HG03097 (cell line): Measurements from ENCODE around the gene UBTD1.

Experiments used
- ATAC-seq: cut with Tn5 transposase; IDR thresholded peaks from one replicate; pipeline ENCODE4 v1.9.1; 2021; ENCODE audit not compliant: unreplicated experiment, low FRiP score

Gene UBTD1

DNA sequence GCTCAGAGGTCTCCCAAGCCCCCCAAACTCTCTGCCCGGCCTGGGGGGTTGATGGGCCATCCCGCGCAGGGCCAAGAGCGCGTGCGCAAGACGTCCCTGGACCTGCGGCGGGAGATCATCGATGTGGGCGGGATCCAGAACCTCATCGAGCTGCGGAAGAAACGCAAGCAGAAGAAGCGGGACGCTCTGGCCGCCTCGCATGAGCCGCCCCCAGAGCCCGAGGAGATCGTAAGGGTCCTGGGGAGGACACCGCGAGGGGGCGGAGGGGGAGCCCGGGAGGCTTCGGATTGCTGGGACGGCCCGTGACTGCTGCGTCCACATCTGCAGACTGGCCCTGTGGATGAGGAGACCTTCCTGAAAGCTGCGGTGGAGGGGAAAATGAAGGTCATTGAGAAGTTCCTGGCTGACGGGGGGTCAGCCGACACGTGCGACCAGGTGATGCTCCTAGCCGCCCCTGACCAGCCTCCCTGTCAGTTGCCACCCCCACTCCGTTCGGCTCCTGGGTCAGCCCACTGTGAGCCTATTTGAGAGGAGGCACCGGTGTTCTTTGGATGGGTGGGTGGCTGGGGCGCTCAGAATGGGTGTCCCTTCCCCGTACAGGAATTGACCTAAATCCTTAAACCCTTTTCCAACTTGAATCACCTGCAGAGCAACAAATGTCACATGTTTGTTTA lies 79.6 kb downstream of the UBTD1 start:
- no peak for ATAC-seq

DNA sequence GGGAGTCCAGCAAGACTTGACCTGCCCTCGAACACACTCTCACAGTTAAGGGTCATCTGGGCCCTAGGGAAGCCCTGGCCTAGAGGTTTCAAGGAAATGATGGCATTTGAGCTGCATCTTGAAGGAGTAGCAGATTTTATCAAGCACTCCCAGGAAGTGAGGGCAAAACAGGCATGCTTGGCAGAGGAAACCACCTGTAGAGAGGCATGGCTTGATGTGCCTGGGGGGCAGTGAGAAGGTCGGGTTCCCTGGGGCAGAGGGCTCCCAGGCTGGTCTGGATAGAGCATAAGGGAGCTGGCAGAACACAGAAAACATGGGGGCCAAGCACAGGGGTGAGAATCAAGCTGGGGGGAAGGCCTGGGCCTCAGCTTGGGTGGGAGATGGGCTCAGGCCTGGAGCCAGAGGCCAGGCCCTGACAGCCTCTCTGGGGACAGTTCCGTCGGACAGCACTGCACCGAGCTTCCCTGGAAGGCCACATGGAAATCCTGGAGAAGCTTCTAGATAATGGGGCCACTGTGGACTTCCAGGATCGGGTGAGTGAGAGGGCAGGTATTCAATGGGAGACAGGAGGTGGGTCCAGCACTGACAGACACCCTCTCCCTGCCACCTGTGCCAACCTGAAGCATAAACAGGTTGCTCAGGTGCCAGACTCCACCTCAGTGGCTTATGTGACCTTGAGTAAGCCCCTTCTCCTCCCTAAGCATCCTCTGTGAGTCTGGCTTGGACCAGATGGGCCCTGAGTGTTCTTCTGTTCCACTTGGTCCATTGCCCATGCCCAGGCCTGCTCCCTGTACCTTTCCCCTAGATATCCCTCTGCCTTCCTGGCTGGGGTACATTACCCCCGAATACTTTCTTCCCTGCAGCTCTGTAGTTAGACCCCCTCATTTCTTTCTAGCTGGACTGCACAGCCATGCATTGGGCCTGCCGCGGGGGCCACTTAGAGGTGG lies 82.0 kb downstream of the UBTD1 start:
- ATAC-seq, result no peak

DNA sequence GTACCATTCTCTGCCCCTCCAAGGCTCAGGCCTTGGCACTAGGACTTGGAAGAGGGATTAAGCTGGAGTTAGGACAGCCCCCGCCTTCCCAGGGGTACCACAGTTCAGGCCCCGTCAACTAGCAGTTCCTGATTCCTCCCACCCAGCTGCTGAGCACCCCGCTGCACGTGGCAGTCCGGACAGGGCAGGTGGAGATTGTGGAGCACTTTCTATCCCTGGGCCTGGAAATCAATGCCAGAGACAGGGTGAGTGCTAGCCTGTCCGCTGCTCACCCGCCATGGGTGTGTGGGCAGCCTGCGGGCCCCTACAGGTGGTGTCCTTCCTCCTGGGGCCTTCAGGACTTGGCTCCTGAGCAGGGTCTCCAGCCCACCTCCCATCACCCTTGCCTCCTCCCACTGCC lies 83.4 kb downstream of the UBTD1 start:
- ATAC-seq, result no peak

DNA sequence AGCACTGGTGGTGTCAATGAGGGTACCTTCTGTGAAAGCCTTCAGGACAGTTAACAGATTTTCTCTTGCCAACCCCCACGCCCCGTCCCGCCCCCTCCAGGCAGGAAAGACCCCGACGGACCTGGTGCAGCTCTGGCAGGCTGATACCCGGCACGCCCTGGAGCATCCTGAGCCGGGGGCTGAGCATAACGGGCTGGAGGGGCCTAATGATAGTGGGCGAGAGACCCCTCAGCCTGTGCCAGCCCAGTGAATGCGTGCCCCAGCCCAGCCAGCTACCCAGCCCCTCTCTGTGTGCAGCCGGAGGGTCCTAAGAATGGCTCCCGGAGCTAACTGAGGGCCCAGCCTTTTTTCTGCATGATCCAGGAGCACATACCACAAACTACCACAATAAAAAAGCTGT lies 84.8 kb downstream of the UBTD1 start:
- no peak for ATAC-seq

DNA sequence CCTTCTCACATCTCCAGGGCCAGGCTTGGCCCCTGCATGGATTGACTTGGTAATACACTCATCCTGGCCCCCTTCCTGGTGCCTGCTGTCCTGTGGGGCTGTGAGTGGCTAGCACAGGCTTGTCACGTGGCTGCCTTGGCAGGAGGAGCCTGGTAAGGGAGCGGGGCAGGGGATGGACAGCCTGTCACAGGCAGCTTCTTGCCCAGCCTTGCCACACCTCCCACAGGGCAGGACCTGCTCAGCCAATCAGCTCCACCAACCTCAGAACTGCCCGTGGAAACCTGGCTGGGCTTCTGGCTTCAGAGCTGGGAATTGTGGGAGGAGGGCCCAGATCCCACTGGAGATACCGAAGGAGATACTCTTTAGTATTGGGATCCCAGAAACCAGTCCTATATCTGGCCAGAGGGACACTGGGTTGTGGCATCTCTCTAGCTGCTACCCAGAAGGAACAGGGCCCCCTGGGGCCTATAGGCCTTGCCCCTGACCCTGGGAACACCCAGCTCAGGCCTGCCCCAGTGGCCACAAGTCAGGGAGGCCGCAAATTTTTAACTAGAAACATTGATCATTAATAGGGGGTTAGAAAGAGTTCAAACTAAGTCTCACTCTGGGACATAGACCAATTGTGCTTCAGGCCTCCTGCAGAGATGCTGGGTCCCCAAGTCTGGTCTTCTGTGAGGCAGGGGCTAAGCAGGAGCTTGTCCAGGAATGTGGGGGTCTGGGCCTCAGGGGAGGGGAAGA lies 85.5 kb downstream of the UBTD1 start, which contains the start of gene HOGA1:
Gene HOGA1 (plus strand): TSS at position 330 of the 738 bp plus-strand sequence. CDS start 315 bp downstream, at position 645.
- ATAC-seq, result no peak

DNA sequence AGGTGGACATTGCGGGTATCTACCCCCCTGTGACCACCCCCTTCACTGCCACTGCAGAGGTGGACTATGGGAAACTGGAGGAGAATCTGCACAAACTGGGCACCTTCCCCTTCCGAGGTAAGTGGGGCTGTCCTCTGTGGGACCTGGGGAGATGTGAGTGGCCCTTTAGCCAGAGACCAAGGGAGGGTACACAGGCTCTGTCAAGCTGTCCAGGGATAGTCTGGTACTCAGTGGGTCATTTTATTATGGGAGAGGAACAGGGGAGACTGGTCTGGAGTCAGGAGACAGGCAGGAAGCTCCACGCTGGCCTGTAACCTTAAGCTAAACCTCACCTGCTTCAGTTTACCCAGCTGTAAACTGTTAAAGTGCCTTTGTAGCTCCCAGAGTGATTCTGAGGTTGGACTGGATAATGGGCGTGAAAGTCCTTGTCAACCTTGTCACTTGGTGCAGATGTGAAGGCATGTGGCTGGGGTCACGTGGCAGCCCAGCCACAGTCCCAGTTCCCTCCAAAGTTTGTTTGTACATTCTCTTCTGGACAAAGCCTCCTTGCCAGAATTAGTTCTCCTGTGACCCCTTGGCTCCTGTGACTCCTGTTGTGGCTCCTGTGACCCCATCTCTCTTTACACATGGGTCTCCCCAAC lies 86.2 kb downstream of the UBTD1 start:
- ATAC-seq, result no peak

DNA sequence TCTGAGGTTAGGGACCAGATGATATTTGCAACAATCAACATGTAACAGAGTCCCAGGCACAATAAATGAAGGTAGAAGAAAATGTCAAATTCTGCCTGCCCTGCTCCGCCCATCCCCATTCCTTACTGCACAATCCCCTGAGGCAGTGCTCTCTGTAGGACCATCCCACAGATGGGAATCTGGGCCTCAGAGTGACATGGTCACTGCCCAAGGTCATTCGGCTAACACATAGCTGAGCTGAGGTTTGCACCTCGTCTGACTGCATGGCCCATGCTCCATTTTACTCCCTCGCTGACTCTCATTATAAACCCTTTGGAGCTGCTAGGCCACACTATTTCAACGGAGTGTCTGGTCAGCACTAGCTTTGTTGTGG lies 86.7 kb downstream of the UBTD1 start:
- ATAC-seq, result no peak

DNA sequence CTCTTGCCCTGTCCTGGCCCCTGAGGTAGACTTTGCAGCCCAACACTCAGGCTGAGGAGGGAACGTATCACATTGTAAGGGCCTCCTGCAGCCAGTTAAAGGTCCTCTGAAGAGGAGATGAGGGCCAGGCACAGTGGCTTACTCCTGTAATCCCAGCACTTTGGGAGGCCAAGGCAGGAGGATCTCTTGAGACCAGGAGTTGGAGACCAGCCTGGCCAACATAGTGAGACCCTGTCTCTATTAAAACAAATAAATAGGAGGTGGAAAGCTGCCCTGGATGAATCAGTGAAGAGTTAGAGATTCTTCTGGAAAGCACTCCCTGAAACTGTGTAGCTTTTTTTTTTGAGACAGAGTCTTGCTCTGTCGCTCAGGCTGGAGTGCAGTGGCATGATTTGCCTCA lies 88.5 kb downstream of the UBTD1 start:
- ATAC-seq, result no peak

DNA sequence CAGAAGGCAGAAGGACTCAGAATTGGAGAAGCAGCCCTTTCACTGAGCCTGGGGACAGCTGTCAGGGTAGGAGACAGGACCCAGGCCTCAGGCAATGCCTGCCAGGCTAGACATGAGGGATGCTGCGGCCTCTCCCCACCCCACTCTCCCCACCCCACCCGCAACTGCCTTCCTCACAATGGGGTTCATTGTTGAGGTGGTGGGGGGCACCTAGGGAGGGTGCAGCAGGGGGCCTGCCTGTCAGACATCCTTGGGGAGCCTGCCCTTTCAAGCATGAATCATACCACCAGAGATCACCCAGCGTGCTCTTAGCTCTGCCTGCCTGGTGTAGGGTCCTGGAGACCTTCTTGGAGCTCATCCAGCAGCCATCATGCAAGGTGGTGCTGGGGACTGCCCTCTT lies 90.8 kb downstream of the UBTD1 start, which contains the start of gene C10orf62:
Gene C10orf62 (plus strand): TSS at position 243 of the 400 bp plus-strand sequence. CDS start 177 bp downstream, outside the sequence.
- no peak for ATAC-seq

DNA sequence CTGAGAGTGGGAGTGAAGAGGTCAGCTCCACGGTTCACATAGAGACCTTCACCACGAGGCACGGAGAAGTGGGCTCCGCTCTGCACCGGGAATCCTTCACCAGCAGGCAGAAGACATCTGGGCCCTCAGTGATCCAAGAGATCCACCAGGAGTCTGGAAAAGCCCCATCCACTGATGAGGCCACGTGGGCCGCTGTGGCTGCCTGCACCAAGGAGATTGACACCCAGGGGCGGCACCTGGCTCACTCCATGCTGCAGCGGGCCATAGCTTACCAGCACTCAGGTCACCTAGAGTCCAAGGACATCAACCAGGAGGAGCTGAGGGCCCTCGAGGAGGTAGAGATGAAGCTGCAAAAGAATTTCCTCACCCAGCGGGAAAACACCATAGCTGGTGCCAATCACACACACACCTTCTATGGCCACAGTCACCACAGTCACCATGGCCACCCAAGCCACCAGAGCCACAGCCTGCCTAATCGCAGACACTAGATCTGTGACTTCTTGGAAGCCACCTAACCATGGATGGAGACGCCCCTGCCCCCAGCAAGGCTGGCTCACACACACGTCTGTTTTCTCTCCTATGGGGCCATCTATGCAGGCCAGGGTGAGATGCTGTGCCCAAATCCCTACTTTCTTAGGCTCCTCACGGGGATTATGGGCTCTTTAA lies 91.5 kb downstream of the UBTD1 start:
- no peak for ATAC-seq

DNA sequence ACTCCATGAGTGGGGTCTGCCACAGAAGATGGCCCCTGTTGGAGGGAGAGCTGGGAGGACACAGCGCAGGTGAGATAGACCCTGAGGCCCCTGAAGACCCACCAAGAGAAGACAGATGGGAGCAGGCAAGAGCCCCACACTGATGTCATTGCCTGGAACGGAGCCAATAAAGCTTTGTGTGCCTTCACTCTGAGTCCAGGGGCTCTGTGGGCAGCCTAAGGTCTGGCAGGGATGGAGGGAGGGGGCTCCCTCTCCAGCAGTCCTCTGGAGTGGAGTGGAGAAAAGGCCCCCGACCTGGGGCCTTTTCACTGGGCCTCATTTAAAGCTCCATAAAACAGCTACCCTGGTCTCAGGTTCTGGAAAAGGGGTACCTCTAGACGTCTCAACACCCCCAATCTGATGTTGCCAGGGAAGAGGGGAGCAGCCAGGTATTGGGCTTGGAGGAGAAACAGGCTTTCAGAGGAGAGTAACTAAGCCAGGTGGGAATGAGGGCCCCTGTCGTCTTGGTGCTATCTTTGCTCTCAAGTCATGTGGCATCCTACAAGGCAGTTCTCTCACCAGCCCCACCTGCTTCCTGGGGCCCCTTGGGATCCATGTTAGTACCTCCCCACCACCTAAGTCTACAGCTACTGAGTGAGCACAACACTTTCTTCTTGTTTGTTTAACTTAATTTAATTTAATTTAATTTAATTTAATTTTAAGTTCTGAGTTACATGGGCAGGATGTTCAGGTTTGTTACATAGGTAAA lies 92.2 kb downstream of the UBTD1 start:
- ATAC-seq, result no peak

DNA sequence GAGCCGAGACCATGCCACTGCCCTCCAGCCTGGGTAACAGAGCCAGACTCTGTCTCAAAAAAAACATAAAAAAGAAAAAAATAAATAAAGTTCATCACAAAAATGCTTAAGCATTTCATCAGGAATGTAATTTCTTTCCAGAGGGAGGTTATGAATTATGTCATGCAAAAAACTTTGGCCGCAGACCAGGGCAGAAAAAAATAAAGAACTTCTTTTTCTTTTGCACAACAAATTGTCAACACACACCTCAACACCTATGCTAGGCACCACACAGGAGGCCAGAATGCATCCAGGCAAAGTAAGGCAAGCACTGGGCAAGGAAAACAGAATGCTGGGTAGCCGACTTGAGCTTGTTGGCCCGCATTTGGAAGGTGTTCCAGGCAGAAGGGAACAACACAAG lies 94.7 kb downstream of the UBTD1 start:
- no peak for ATAC-seq

DNA sequence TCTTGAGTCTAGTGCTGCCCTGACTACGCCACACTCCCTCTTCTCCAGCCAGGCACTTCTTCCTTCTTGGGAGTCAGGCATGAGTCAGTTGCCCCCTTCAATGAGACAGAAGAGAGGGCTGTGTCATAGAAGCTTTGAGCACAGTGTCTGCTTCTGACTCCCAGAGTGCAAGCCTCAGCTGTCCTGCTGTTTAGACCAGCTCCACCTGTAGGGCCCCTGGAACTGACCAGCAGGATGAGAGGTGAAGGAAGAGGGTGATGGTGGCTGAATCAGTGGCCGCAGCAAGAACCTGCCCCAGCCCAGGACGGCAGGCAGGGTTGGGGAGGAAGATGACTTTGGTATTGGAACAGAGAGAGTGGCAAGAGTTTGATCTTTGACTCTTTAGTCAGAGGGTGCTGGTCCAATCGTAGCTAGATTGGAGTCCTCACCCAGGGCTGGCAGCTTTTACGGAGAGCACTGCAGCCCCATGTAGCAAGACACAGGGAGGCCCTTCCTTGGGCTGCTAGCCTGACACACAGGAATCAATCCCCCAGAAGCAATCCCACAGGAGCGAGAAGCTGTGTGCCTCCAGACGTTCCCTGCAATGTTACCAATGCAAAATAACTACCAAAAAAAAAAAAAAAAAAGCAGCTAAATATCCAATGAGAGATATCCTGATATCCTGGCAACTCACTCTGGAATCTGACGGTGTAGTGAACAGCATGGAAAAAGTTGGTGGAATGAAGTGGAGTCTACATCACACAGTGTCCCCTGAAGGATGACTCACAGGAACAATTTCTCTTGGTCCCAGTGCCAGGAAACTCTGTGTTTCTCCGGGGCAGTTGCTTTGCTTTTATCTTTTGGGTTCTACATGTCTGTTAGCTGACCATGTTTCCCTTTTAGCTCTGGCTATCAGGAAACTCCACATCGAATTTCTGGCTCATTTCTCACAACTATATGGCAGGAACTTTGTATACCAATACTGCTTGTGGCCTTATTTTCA lies 97.7 kb downstream of the UBTD1 start:
- no peak for ATAC-seq

DNA sequence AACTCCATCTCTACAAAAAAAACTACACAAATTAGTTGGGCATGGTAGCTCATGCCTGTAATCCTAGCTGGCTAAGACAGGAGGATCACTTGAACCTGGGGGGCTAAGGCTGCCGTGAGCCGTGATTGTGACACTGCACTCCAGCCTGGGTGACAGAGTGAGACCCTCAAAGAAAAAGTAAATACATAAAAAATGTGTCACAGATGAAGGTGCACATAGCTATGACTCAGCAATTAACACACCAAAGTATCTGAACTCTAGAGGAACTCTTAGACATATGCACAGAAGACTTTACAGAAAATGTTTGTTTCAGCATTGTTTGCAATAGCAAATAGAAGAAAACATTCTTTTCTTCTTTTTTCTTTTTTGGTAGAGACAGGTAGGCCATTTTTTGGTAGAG lies 99.1 kb downstream of the UBTD1 start:
- ATAC-seq, result no peak

DNA sequence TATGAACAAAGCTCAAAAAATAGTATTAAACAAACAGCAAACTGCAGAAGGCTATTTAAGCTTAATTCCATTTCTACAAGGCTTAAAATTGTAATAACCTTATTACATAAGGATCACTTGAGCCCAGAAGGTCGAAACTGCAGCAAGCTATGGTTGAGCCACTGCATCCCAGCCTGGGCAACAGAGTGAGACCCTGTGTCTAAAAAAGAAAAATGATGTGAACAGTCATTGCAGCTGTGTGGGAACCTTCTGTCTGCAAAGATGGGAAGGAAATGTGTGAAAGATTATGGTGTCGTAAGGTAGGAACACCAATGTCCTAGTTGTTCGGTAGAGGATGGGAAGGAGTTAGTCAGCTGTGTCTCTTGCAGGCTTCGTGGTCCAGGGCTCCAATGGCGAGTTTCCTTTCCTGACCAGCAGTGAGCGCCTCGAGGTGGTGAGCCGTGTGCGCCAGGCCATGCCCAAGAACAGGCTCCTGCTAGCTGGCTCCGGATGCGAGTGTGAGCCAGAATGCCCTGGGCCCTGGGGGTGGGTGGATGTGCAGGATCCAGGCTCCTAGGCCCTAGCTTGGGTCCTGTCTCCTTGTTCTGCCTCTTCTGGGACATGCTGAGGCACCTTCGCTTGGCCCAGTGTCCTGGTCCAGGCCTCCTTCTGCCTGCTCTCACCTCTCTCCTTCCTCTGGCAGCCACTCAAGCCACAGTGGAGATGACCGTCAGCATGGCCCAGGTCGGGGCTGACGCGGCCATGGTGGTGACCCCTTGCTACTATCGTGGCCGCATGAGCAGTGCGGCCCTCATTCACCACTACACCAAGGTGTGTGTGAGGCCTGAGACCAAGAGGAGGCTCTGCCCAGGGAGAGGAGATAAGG lies 99.9 kb downstream of the UBTD1 start:
- no peak for ATAC-seq

DNA sequence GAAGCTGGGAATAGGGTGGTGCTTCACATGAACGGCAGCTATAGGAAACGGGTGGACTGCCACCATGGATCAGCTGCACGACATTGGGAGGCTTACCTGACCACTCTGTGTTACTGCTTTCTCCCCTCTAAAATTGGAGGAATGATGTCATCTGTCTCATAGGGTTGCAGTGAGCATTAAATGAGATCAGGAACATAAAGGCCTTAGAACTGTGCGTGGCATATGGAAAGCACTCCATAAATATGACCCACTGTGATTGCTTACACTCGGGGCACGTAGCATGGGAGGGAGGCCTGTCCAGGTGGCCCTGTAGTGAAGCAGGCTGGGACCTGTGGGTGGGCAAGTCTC lies 100.5 kb downstream of the UBTD1 start:
- ATAC-seq, result no peak

DNA sequence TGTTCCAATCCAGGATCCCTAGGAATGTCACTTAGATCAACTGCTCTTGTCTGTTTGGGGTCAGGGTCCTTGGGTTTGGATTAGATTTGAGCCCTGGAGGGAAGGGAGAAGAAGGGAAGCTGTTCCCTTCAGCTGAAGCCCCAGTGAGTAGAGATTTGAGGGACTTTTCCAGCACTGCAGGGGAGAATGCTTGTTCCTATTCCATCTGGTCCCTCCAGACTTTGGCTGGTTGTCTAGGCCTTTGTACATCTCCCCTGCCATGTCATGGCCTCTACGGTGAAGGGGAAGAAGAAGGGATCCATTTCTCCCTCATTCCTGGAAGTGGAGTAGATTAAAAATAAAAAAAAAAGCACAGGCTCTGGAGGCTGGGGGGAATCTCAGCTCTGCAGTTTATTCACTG lies 101.9 kb downstream of the UBTD1 start:
- ATAC-seq, result no peak
